GM12878 (cell line): ENCODE measurements around the gene BBX. TPM values are rescaled to one million over a fixed set of nuclear protein-coding genes. Genes with fewer than 3 reads are reported as not detected.

Experiments used
- ATAC-seq: fragments of 200-7000 bp; cut with Tn5 transposase; 3 replicates; pipeline ENCODE4 v1.9.1; 2020; ENCODE audit warnings: mild to moderate bottlenecking, moderate library complexity
- BruUV-seq: library from RNA; stranded (reverse); fragments of 400-500 nt; replicated peaks from 2 replicates; lab custom pipeline; 2021; lab: Mats Ljungman, UMichigan
- CTCF ChIA-PET: fragments of 300-600 bp; sonication (Branson Sonifier 250); formaldehyde crosslinking; extraction: SDS; loops from one replicate; lab custom pipeline; 2021; ENCODE audit warnings: inconsistent platforms; lab: Yijun Ruan, JAX
- POLR2A ChIA-PET: fragments of 350-600 bp; formaldehyde crosslinking; extraction: SDS; loops from one replicate; lab custom pipeline; 2021; ENCODE audit warnings: inconsistent platforms; lab: Charles Lee
- RAD21 ChIA-PET: fragments of 300-600 bp; sonication (Branson Sonifier 250); formaldehyde crosslinking; loops from one replicate; lab custom pipeline; 2023; ENCODE audit warnings: antibody characterized with exemption; ENCODE audit not compliant: unreplicated experiment; lab: Charles Lee
- SMC1A ChIA-PET: fragments of 300-600 bp; sonication (Branson Sonifier 250); formaldehyde crosslinking; loops from one replicate; lab custom pipeline; 2023; ENCODE audit not compliant: unreplicated experiment, uncharacterized antibody; lab: Charles Lee
- DNase-seq: peaks from one replicate; pipeline ENCODE4 v3.0.0-alpha.2; 2011; ENCODE audit warnings: low read depth, low spot score
- FAIRE-seq: peaks from 3 replicates; lab custom pipeline; 2011; peaks lifted over from hg19 to GRCh38; lab: Jason Lieb, UNC
- H2AFZ ChIP-seq: 2 replicates; pipeline ENCODE4 v1.6.0; 2011; ENCODE audit warnings: low read depth, low read length, control low read depth; ENCODE audit not compliant: control insufficient read depth
- H3K27ac ChIP-seq: 2 replicates; pipeline ENCODE4 v1.5.1; 2011; ENCODE audit warnings: control low read depth; ENCODE audit not compliant: control insufficient read depth, insufficient read depth
- H3K27me3 ChIP-seq, 2 experiments: replicated peaks in 1 of 2; 2 replicates each; pipeline versions ENCODE4 v1.6.0 to v1.6.1; 2011; ENCODE audit warnings: low read length in 1 of 2; ENCODE audit not compliant: control insufficient read depth in 2 of 2, insufficient read depth in 2 of 2
- H3K36me3 ChIP-seq, 2 experiments: 2 replicates each; pipeline ENCODE4 v1.5.1; 2011; ENCODE audit warnings: low read length in 1 of 2; ENCODE audit not compliant: control insufficient read depth in 2 of 2, insufficient read depth in 2 of 2
- H3K4me1 ChIP-seq: 2 replicates; pipeline ENCODE4 v1.6.1; 2011; ENCODE audit warnings: mild to moderate bottlenecking, low read length, moderate library complexity, mixed read lengths; ENCODE audit not compliant: control insufficient read depth, insufficient read depth
- H3K4me2 ChIP-seq: 2 replicates; pipeline ENCODE4 v1.6.0; 2011; ENCODE audit warnings: control low read depth; ENCODE audit not compliant: control insufficient read depth, insufficient read depth
- H3K4me3 ChIP-seq: fragments of 200-600 bp; sonication (generic); 2 replicates; pipeline ENCODE4 v1.5.1; 2016
- H3K79me2 ChIP-seq: 2 replicates; pipeline ENCODE4 v1.6.0; 2011; ENCODE audit warnings: low read length; ENCODE audit not compliant: control insufficient read depth, insufficient read depth
- H3K9ac ChIP-seq: 2 replicates; pipeline ENCODE4 v1.8.0; 2011; ENCODE audit warnings: low read length, control low read depth, mixed read lengths; ENCODE audit not compliant: control insufficient read depth, insufficient read depth
- H3K9me3 ChIP-seq: replicated peaks from 3 replicates; pipeline ENCODE4 v1.5.1; 2011; ENCODE audit warnings: mild to moderate bottlenecking, low read length; ENCODE audit not compliant: control insufficient read depth, insufficient read depth
- H4K20me1 ChIP-seq: 2 replicates; pipeline ENCODE4 v1.6.0; 2011; ENCODE audit not compliant: control insufficient read depth, insufficient read depth
- BHLHE40 ChIP-seq, 2 experiments: fragments of 450-650 bp in 1 of 2; IDR thresholded peaks; 2 replicates each; pipeline ENCODE4 v1.6.1; 2011 to 2017; ENCODE audit warnings: low read depth in 2 of 2, borderline replicate concordance in 1 of 2, improper control_type of control experiment in 1 of 2, low read length in 1 of 2, mild to moderate bottlenecking in 1 of 2
- EED ChIP-seq: sonication (generic); IDR thresholded peaks from 2 replicates; pipeline ENCODE4 v1.6.1; 2016; ENCODE audit warnings: antibody characterized with exemption, low read depth
- EGR1 ChIP-seq, 2 experiments: IDR thresholded peaks; 1 replicate in 1 of 2; 2 replicates in 1 of 2; pipeline ENCODE4 v1.6.1; 2011 to 2012; ENCODE audit warnings: low read depth in 2 of 2, low read length in 2 of 2, borderline replicate concordance in 1 of 2, mild to moderate bottlenecking in 1 of 2, moderate library complexity in 1 of 2
- ELK1 ChIP-seq: IDR thresholded peaks from 2 replicates; pipeline ENCODE4 v1.6.1; 2012; ENCODE audit warnings: low read depth, low read length, improper control_type of control experiment
- EP300 ChIP-seq, 2 experiments: fragments of 150-350 bp in 1 of 2; IDR thresholded peaks; 2 replicates each; pipeline ENCODE4 v1.6.1; 2011 to 2012; ENCODE audit warnings: low read depth in 2 of 2, low read length in 2 of 2, borderline replicate concordance in 1 of 2, improper control_type of control experiment in 1 of 2, inconsistent platforms in 1 of 2; ENCODE audit not compliant: control insufficient read depth in 1 of 2
- JUND ChIP-seq: IDR thresholded peaks from 2 replicates; pipeline ENCODE4 v1.6.1; 2012; ENCODE audit warnings: low read depth, mild to moderate bottlenecking, low read length, improper control_type of control experiment, moderate library complexity
- MTA2 ChIP-seq: fragments of 450-650 bp; IDR thresholded peaks from 2 replicates; pipeline ENCODE4 v1.6.1; 2016; ENCODE audit warnings: low read depth, mild to moderate bottlenecking, moderate library complexity
- MTA3 ChIP-seq: IDR thresholded peaks from 2 replicates; pipeline ENCODE4 v1.6.1; 2012; ENCODE audit warnings: low read length, inconsistent platforms, borderline replicate concordance
- POLR2A ChIP-seq: IDR thresholded peaks from 2 replicates; pipeline ENCODE4 v1.6.1; 2011; ENCODE audit warnings: low read depth, mild to moderate bottlenecking, low read length
- SPI1 ChIP-seq: IDR thresholded peaks from 2 replicates; pipeline ENCODE4 v1.6.1; 2011; ENCODE audit warnings: low read depth, mild to moderate bottlenecking, low read length, moderate library complexity, borderline replicate concordance; ENCODE audit not compliant: insufficient read depth
- SRF ChIP-seq, 2 experiments: IDR thresholded peaks; 2 replicates each; pipeline ENCODE4 v1.6.1; 2011; ENCODE audit warnings: low read depth in 2 of 2, low read length in 2 of 2, mild to moderate bottlenecking in 1 of 2, moderate library complexity in 1 of 2
- USF2 ChIP-seq: IDR thresholded peaks from 2 replicates; pipeline ENCODE4 v1.6.1; 2011; ENCODE audit warnings: low read depth, low read length, improper control_type of control experiment, borderline replicate concordance
- ZBTB11 ChIP-seq: fragments of 450-650 bp; formaldehyde crosslinking; IDR thresholded peaks from 2 replicates; pipeline ENCODE4 v1.5.0; 2022; ENCODE audit warnings: mild to moderate bottlenecking, missing genetic modification characterization
- ZSCAN29 ChIP-seq: fragments of 450-650 bp; IDR thresholded peaks from 2 replicates; pipeline ENCODE4 v1.6.1; 2017; ENCODE audit warnings: mild to moderate bottlenecking, moderate library complexity
- WGBS: methylation state at CpG from one replicate; pipeline ENCODE4 v1.1.6; 2016; ENCODE audit warnings: low lambda C conversion rate; ENCODE audit not compliant: insufficient replicate concordance, insufficient coverage; ENCODE audit errors: missing lambda C conversion rate; 5-methylcytosine and 5-hydroxymethylcytosine counted together
- in situ Hi-C: fragments of 300-500 bp; cut with MboI; formaldehyde crosslinking; loops from 9 replicates; pipeline ENCODE4 v1.14.3; 2018; ENCODE audit warnings: mixed read lengths
- intact Hi-C: fragments of 100-400 bp; cut with micrococcal nuclease; formaldehyde crosslinking; loops from one replicate; pipeline ENCODE4 v1.14.2; 2022; ENCODE audit not compliant: unreplicated experiment
- polyA plus RNA-seq, 11 experiments: library from polyadenylated mRNA; depleted of rRNA in 4 of 11; unstranded in 6 of 11; stranded (reverse) in 5 of 11; fragments of >200 nt; fragmentation: Nextera tagmentation in 4 of 11; fragmentation: Illumina TruSeq in 1 of 11; extraction: Ambion mirVana in 4 of 11; extraction: Trizol in 1 of 11; gene quantifications; 1 replicate in 1 of 11; 2 replicates in 10 of 11; pipeline versions ENCODE4 v1.2.1 to v1.2.3, GENCODE V29; 2011 to 2016; ENCODE audit warnings: inconsistent platforms in 2 of 11, missing spikeins in 2 of 11, low read depth in 1 of 11
- total RNA-seq, 4 experiments: library from RNA; depleted of rRNA in 3 of 4; stranded (reverse); fragments of >200 nt in 3 of 4; fragmentation: Illumina TruSeq in 1 of 4; extraction: Trizol in 1 of 4; gene quantifications; 2 replicates each; pipeline versions ENCODE4 v1.2.1 to v1.2.3, GENCODE V29; 2013 to 2021

Gene BBX
- total and polyA plus RNA-seq, 10 of the 15 experiments (the other 5 are each of a cell fraction or from before 2014, with no cell fraction given) = 13.3 to 38.5 (median 32.0) TPM

GRCh38 chr3:107668963-107669362 lies 146.2 kb downstream of the BBX start:
- 93% methylated on average over 3 of the region's 3 CpGs for WGBS
- no peak for FAIRE-seq
- Histone ChIP-seq H3K36me3 (no peaks in the 10 kb centered on the region), H3K9ac (no peak overlapping the region), H3K27ac (no peak overlapping the region), H3K27me3 (no peaks in the 10 kb centered on the region), H3K9me3 (no peaks in the 10 kb centered on the region), H2AFZ (no peak overlapping the region), H3K4me2 (no peak overlapping the region), H4K20me1 (no peaks in the 10 kb centered on the region), H3K4me3 (no peak overlapping the region), H3K79me2 (no peaks in the 10 kb centered on the region), H3K4me1 (no peaks in the 10 kb centered on the region)
- no peak for ATAC-seq
- no TSS peak for BruUV-seq
- DNase-seq = no peak
- in situ Hi-C loops = no loop called here
- ChIA-PET SMC1A (interaction anchor here (1.0 to 2.3 kb wide), 3 partner anchors 8 to 10 kb away, joined by 5 to 10 read pairs (median 8); no protein-coding TSS in a partner anchor), POLR2A (interaction anchor here (0.9 kb wide), 1 partner anchor 27 kb away, joined by 3 read pairs; no protein-coding TSS in a partner anchor), RAD21 (interaction anchor here (1.1 kb wide), 1 partner anchor 8 kb away, joined by 3 read pairs; no protein-coding TSS in a partner anchor), CTCF (interaction anchor here (1.3 to 1.7 kb wide), 3 partner anchors 8 to 69 kb away, joined by 4 to 15 read pairs (median 14); no protein-coding TSS in a partner anchor)
- intact Hi-C loops = no loop called here
- no peak for TF ChIP-seq SRF (IDR thresholded peaks at IDR 0.05; ENCODE audit: low read depth in 2 of 2, low read length in 2 of 2)
- TF ChIP-seq EGR1 (IDR thresholded peaks at IDR 0.05; ENCODE audit: borderline replicate concordance in 1 of 2, low read depth in 2 of 2, low read length in 2 of 2) = no peak
- TF ChIP-seq SPI1 = no peak
- no peak for TF ChIP-seq USF2
- no peak for TF ChIP-seq MTA2
- no peak for TF ChIP-seq BHLHE40 (IDR thresholded peaks at IDR 0.05; ENCODE audit: borderline replicate concordance in 1 of 2, low read depth in 2 of 2, low read length in 1 of 2)
- no peak for TF ChIP-seq EP300 (IDR thresholded peaks at IDR 0.05; ENCODE audit: borderline replicate concordance in 1 of 2, control insufficient read depth in 1 of 2, low read depth in 2 of 2, low read length in 2 of 2)
- TF ChIP-seq ZBTB11 = no peak
- no peak for TF ChIP-seq POLR2A
- TF ChIP-seq EED = no peak
- no peak for TF ChIP-seq ELK1
- TF ChIP-seq MTA3 = no peak
- TF ChIP-seq ZSCAN29 = no peak
- TF ChIP-seq JUND = no peak
